Measurements from ENCODE around the gene MAP2K5.

The MAP2K5 gene

GRCh38 chr15:67569668-67570067 is 27.2 kb downstream of the MAP2K5 start:
- H3K4me3 ChIP-seq (replicated peaks; ENCODE audit: low read depth, low read length): no peak overlapping the region
- DNase-seq (ENCODE audit: low read depth): no peak
- TF ChIP-seq, protein P1, sequence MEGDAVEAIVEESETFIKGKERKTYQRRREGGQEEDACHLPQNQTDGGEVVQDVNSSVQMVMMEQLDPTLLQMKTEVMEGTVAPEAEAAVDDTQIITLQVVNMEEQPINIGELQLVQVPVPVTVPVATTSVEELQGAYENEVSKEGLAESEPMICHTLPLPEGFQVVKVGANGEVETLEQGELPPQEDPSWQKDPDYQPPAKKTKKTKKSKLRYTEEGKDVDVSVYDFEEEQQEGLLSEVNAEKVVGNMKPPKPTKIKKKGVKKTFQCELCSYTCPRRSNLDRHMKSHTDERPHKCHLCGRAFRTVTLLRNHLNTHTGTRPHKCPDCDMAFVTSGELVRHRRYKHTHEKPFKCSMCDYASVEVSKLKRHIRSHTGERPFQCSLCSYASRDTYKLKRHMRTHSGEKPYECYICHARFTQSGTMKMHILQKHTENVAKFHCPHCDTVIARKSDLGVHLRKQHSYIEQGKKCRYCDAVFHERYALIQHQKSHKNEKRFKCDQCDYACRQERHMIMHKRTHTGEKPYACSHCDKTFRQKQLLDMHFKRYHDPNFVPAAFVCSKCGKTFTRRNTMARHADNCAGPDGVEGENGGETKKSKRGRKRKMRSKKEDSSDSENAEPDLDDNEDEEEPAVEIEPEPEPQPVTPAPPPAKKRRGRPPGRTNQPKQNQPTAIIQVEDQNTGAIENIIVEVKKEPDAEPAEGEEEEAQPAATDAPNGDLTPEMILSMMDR (IDR thresholded peaks at IDR 0.05; ENCODE audit: low read length, missing control alignments): no peak

GRCh38 chr15:67570875-67571647 is 28.6 kb downstream of the MAP2K5 start:
- TF ChIP-seq, protein P1 (IDR thresholded peaks at IDR 0.05; ENCODE audit: low read length, missing control alignments): no peak
- no peak for DNase-seq (ENCODE audit: low read depth)
- H3K4me3 ChIP-seq (replicated peaks; ENCODE audit: low read depth, low read length): no peak overlapping the region

GRCh38 chr15:67571648-67572415 is 29.3 kb downstream of the MAP2K5 start:
- no peak for DNase-seq (ENCODE audit: low read depth)
- TF ChIP-seq, protein P1 (IDR thresholded peaks at IDR 0.05; ENCODE audit: low read length, missing control alignments): no peak
- no peak overlapping the region for H3K4me3 ChIP-seq (replicated peaks; ENCODE audit: low read depth, low read length)

GRCh38 chr15:67573194-67573593 is 30.7 kb downstream of the MAP2K5 start:
- no peak for DNase-seq (ENCODE audit: low read depth)
- TF ChIP-seq, protein P1 (IDR thresholded peaks at IDR 0.05; ENCODE audit: low read length, missing control alignments): no peak
- no peak overlapping the region for H3K4me3 ChIP-seq (replicated peaks; ENCODE audit: low read depth, low read length)

- no peak for DNase-seq (ENCODE audit: low read depth)
- H3K4me3 ChIP-seq (replicated peaks; ENCODE audit: low read depth, low read length): no peak overlapping the region
- TF ChIP-seq, protein P1 (IDR thresholded peaks at IDR 0.05; ENCODE audit: low read length, missing control alignments): no peak
Observed at GRCh38 chr15:67575039-67575502, 32.6 kb downstream of the MAP2K5 start.

GRCh38 chr15:67578020-67578600 is 35.6 kb downstream of the MAP2K5 start:
- TF ChIP-seq, protein P1 (IDR thresholded peaks at IDR 0.05; ENCODE audit: low read length, missing control alignments): no peak
- DNase-seq (ENCODE audit: low read depth): no peak
- no peak overlapping the region for H3K4me3 ChIP-seq (replicated peaks; ENCODE audit: low read depth, low read length)
